Measurements from ENCODE around the gene HES1. TPM values are rescaled to one million over a fixed set of nuclear protein-coding genes. Genes with fewer than 3 reads are reported as not detected.
A peak's percentile ranks its signal among the peaks of the same experiment; 100 is the strongest.

HES1 gene
- total and polyA plus RNA-seq, 5 experiments from 2014 or later, result not detected

DNA sequence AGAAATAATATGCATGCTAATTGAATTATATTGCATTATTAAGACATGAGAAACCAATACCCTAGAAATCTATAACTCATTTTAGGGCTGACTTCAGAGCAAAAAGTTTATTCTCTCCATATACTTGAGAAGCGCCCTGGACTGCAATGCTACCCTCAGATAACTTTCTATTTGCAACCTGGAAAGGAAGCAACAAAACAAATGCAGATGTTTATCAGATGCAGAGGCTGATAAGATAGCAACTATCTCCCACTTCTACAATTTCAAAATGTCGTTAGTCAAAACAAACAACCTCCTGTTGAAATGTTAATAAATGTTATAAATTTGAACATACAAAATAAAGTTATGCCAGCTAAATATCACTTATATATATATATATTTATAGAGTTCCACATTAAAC lies 34.8 kb downstream of the HES1 start:
- Mint-ChIP-seq H3K36me3 (no peaks in the 10 kb centered on the region), H3K27me3 (peaks cover 4 to 38% (median 16%) of the 10 kb centered on the region in 5 donors), H3K4me1 (peaks cover 0 to 2% (median 0%) of the 10 kb centered on the region in 4 donors), H3K9me3 (no peaks in the 10 kb centered on the region), H3K4me3 (no peak overlapping the region), H3K27ac (no peak overlapping the region)
- ATAC-seq (no peak), DNase-seq (no peak)
- POLR2A ChIA-PET, result no interaction called here

DNA sequence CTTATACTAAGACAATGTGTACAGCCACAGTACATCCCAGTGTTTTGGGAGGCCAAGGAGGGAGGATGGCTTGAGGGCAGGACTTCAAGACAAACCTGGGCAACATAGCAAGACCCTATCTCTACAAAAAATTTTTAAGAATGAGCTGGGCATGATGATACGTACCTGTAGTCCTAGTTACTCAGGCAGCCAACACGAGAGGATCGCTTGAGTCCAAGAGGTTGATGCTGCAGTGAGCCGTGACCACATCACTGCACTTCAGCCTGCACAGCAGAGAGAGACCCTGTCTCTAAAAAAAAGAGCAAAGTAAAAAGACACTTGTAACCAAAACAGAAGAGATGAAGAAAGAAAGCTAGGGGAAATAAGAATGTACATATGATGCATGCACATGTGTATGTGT lies 38.5 kb downstream of the HES1 start:
- DNase-seq, result no peak
- Mint-ChIP-seq H3K9me3 (no peaks in the 10 kb centered on the region), H3K4me3 (no peak overlapping the region), H3K27ac (no peak overlapping the region), H3K36me3 (no peaks in the 10 kb centered on the region), H3K4me1 (peaks cover 0 to 2% (median 0%) of the 10 kb centered on the region in 4 donors), H3K27me3 (peaks cover under 1 to 15% (median 7%) of the 10 kb centered on the region in 5 donors)
- POLR2A ChIA-PET, result no interaction called here
- no peak for ATAC-seq

DNA sequence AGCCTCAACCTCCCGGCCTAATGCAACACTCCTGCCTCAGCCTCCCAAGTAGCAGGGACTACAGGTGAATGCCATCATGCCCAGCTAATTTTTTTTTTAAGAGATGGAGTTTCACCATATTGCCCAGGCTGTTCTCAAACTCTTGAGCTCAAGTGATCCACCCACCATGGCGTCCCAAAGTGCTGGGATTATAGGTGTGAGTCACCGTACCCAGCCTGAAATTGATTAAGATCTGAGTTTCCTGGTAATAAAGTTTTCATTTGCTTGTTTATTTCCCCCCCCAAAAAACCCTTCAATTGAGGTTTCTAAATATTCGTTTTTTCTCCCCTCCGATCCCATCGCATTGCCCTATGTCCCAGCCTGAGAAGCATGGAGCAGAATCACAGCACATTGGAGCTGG lies 39.0 kb downstream of the HES1 start:
- DNase-seq (no peak), ATAC-seq (no peak)
- no peaks in the 10 kb centered on the region for H3K36me3 Mint-ChIP-seq
- no peaks in the 10 kb centered on the region for H3K9me3 Mint-ChIP-seq
- H3K27ac Mint-ChIP-seq, result no peak overlapping the region
- no peak overlapping the region for H3K4me3 Mint-ChIP-seq
- POLR2A ChIA-PET, result no interaction called here
- peaks cover 0 to 2% (median 0%) of the 10 kb centered on the region in 4 donors for H3K4me1 Mint-ChIP-seq
- H3K27me3 Mint-ChIP-seq, result peaks cover 0 to 15% (median 6%) of the 10 kb centered on the region in 5 donors

DNA sequence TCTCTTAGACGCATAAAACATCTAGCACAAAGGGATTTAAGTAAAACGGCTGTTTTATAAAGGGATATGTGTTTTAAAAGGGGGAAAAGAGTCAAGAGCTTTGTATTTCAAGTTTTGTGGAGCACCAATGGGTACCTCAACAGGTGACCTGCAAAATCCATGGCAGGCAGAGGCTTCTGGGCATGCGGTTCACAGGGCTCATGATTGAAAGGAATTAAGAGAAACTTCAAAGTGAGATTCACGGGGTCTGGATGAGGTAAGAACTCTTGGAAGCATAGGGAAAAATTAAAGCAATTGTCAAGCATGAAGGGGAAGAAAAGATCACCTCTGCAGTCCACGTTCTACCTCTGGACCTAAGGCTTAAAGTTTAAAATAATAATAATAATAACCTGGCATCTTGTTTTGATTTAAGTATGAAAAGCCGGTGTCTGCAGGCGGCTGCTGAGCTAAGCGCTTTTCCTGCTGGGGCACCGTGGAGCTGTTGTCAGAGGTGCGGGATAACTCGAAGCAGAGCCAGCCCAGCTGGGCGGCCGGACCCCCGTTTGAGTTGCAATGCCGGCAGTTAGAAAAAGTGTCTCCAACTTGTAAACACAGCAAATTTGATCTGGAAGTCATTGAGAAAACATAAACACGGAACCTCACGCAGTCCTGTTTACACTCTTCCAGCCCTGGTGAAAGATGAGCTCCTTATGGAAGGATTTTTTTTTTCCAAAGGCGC lies 40.5 kb downstream of the HES1 start:
- Mint-ChIP-seq H3K36me3 (no peaks in the 10 kb centered on the region), H3K9me3 (no peaks in the 10 kb centered on the region), H3K27ac (no peak overlapping the region), H3K4me3 (no peak overlapping the region), H3K27me3 (peaks cover 0 to 15% (median 6%) of the 10 kb centered on the region in 5 donors), H3K4me1 (peaks cover 0 to 2% (median 0%) of the 10 kb centered on the region in 4 donors)
- ATAC-seq, result no peak
- POLR2A ChIA-PET, result interaction anchor here (0.6 kb wide), 1 partner anchor 158 kb away, joined by 4 read pairs; no protein-coding TSS in a partner anchor
- no peak for DNase-seq

DNA sequence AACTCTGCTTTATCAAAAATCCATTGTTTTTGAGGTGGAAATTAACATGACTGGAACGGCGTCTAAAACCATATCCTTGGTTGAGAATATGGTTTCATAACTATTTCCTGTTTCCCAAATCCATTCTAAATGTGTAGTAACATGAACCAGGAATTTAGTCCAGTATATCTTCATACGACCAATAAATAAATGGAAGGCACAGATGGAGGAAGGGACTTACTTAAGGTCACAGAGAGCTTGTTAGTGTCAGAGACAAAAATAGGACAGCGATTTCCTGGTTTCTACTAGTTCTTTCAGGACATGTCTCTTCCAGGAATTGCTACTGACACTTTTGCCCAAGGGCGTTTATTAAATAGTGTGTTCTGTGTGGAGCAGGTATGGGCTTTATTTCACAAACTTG lies 41.2 kb downstream of the HES1 start:
- Mint-ChIP-seq H3K27me3 (peaks cover 0 to 15% (median 6%) of the 10 kb centered on the region in 5 donors), H3K27ac (no peak overlapping the region), H3K4me1 (peaks cover 0 to 2% (median 0%) of the 10 kb centered on the region in 4 donors), H3K4me3 (no peak overlapping the region), H3K9me3 (no peaks in the 10 kb centered on the region), H3K36me3 (no peaks in the 10 kb centered on the region)
- ATAC-seq (no peak), DNase-seq (no peak)
- POLR2A ChIA-PET, result no interaction called here

DNA sequence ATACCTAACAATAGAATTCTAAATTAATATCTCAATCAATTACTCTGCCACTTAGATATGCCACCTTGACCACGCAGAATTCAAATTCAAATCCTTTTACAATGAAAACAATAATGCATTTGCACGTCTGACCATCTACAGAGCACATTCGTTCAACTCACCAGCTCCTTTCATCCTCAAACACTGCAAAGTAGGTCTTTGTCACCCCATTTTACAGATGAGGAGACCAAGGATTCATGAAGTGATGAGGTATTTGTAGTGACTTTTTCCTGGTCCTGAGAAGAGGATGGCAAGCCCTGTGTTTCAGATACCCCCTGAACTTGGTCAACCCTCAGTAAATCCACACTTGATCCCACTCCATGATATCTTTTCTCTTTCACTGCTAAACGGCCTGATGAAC lies 42.2 kb downstream of the HES1 start:
- ATAC-seq, result no peak

DNA sequence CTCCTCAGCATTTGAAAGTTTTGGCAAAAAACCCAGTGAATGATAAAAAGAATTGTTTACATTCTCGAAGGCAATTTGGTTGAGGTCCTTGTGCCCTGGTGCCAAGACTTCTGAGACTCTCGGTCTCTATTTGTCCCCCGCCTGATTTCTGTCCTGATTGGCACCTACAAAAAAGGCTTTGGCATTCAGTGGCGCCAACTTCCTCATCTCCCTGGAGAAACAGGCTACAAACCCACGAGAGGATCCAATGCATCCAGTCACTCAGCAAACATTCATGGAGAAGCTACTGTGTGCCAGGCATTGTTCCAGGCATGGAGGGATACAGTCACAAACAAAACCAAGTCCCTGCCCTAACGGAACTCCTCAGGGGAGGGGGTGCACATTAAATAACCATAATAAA lies 42.7 kb downstream of the HES1 start:
- DNase-seq (no peak), ATAC-seq (no peak)
- no peaks in the 10 kb centered on the region for H3K9me3 Mint-ChIP-seq
- peaks cover 0 to 15% (median 4%) of the 10 kb centered on the region in 5 donors for H3K27me3 Mint-ChIP-seq
- H3K36me3 Mint-ChIP-seq, result no peaks in the 10 kb centered on the region
- POLR2A ChIA-PET, result no interaction called here
- peaks cover 0 to 1% (median 0%) of the 10 kb centered on the region in 4 donors for H3K4me1 Mint-ChIP-seq
- H3K4me3 Mint-ChIP-seq, result no peak overlapping the region
- H3K27ac Mint-ChIP-seq, result no peak overlapping the region

More for the DNA sequence above, 42.2 kb downstream of the HES1 start:
- Mint-ChIP-seq H3K27me3 (peaks cover 0 to 15% (median 4%) of the 10 kb centered on the region in 5 donors), H3K4me3 (no peak overlapping the region), H3K36me3 (no peaks in the 10 kb centered on the region), H3K27ac (peak overlapping the region in 1 of 10 donors; percentile 37), H3K4me1 (peaks cover 0 to 1% (median 0%) of the 10 kb centered on the region in 4 donors), H3K9me3 (no peaks in the 10 kb centered on the region)
- POLR2A ChIA-PET, result no interaction called here
- no peak for DNase-seq

DNA sequence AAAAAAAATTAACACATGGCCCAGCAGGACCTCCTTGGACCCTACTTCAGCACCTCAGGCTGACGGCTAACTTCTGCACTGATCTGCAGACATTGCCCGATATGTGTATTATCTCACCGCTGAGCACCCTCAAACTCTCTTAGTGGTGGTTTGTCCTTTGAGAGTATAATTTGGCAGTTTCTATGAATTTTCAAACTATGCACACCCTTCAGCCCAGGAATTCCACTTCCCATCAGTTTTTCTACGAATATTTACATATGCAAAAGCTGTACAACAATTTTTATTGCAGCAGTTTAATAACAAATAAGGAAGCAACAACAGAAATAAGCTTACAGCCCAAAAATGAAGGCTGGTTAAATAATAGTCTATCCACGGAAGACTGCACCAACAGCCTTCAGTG lies 44.6 kb downstream of the HES1 start:
- H3K4me3 Mint-ChIP-seq, result no peak overlapping the region
- no peaks in the 10 kb centered on the region for H3K9me3 Mint-ChIP-seq
- DNase-seq (no peak), ATAC-seq (no peak)
- POLR2A ChIA-PET, result no interaction called here
- H3K4me1 Mint-ChIP-seq, result peaks cover 0 to 1% (median 0%) of the 10 kb centered on the region in 4 donors
- H3K36me3 Mint-ChIP-seq, result no peaks in the 10 kb centered on the region
- H3K27ac Mint-ChIP-seq, result no peak overlapping the region
- peaks cover 0 to 9% (median 2%) of the 10 kb centered on the region in 5 donors for H3K27me3 Mint-ChIP-seq

DNA sequence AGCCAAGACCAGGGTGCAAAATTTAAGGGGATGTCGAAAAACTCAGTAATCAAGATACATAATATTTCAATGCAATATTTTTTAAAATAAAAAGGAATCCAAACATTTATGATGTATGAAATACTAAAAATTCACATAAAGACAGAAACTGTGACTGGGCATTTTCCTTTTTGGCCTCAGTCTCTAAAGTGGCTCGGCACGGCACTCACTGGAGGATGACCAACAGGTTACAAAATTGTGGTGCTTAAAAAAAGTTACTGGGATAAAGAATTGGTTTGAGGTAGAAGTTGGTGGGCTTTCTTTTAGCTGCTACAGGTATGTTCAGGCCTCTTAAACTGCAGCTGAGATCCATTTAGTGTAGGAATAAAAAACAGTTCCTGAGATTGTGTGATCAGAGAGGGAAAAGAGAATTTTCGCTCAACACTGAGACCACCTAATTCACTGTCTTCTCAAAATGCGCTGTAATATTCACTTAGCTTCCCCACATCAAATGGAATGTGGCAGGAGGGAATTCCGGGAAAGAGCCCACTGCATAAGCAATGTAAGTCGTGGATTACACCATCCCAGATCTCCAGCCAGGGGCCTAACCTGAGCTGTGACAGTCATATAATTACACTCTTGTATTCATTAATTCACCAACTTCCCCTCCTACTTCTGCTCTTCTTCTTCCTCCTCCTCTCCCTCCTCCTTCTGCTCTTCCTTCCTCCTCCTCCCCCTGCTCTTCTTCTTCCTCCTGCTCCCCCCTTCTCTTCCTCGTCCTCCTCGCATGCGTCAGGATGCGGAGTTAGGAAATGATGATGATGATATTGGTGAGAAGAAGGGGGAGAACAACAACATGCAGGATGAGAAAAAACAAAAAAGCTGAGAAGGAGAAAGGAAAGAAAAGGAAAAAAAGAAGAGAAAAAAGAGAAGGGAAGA lies 45.9 kb downstream of the HES1 start:
- peaks cover 0 to 8% (median 2%) of the 10 kb centered on the region in 5 donors for H3K27me3 Mint-ChIP-seq

DNA sequence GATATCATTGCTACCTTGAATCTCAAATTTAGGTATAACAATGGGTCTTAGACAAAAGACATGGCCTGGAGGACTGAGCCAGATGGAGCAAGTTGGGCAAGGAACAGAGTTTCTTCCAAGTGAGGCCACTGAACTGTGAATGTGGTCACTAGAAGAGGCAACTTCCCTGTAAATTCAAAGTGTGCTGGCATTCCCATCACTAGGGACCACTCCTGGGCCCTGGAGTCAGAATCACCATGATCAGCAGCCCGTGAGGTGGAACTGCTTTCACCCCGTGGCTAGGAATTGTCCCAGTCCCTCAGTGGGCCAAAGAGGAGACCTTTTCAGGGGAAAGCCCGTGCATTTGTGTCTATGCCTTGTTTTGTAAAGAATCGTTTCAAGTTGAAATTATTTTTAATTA lies 47.3 kb downstream of the HES1 start:
- no peaks in the 10 kb centered on the region for H3K9me3 Mint-ChIP-seq
- no peaks in the 10 kb centered on the region for H3K36me3 Mint-ChIP-seq
- ATAC-seq, result no peak
- POLR2A ChIA-PET, result no interaction called here
- H3K27me3 Mint-ChIP-seq, result peaks cover 0 to 3% (median 0%) of the 10 kb centered on the region in 5 donors
- no peak overlapping the region for H3K4me3 Mint-ChIP-seq
- H3K4me1 Mint-ChIP-seq, result peaks cover 0 to 3% (median 0%) of the 10 kb centered on the region in 4 donors
- no peak overlapping the region for H3K27ac Mint-ChIP-seq
- DNase-seq, result no peak

More for the DNA sequence above, 45.9 kb downstream of the HES1 start:
- POLR2A ChIA-PET, result no interaction called here
- no peak for DNase-seq
- H3K4me3 Mint-ChIP-seq, result no peak overlapping the region
- H3K27ac Mint-ChIP-seq, result no peak overlapping the region
- H3K36me3 Mint-ChIP-seq, result no peaks in the 10 kb centered on the region
- H3K4me1 Mint-ChIP-seq, result peaks cover 0 to 1% (median 0%) of the 10 kb centered on the region in 4 donors
- no peaks in the 10 kb centered on the region for H3K9me3 Mint-ChIP-seq
- no peak for ATAC-seq

DNA sequence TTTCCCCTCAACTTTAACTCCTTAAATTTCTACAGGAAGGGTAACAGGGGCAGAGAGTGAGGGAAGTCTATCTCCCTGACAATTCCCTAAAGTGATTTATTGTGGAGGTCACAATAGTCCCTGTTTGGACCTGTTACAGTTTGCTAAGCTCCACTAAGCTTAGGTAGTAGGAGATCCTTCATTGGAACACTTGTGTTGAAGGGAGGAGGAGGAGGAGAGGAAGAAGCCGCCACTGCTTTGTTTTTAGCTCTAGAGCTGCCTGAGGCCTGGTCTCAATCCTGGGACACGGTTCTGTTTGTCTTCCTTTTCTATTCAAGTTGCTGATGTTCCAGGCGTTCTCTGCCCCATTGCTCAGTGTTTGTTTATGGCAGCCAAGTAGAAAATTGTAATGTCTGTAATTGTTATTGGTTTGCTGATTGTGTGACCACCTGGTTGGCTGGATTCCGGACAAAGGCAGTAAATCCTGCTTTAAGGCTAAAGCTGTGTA lies 48.4 kb downstream of the HES1 start:
- Mint-ChIP-seq H3K9me3 (no peaks in the 10 kb centered on the region), H3K4me3 (no peak overlapping the region), H3K4me1 (peaks cover 0 to 3% (median 0%) of the 10 kb centered on the region in 4 donors), H3K27ac (no peak overlapping the region), H3K36me3 (no peaks in the 10 kb centered on the region), H3K27me3 (peaks cover 0 to 2% (median 0%) of the 10 kb centered on the region in 5 donors)
- DNase-seq (no peak), ATAC-seq (no peak)
- POLR2A ChIA-PET, result no interaction called here

DNA sequence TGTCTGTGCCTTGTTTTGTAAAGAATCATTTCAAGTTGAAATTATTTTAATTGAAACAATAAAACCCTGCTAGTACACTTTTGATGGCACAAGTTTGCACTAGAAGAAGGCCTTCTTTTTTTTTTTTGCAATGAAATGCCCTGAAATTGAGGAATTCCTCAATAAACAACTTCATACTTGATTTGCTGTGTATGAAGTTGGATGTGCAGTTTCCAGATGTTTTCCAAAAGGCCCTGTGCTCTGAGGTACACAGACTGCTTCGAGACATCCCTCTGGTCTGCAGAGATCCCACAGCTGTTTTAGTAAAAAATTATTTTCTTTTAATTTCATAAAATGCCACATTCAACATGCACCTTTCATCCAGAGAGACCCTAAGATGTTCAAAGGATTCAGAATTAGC lies 48.9 kb downstream of the HES1 start:
- Mint-ChIP-seq H3K27ac (no peak overlapping the region), H3K4me3 (no peak overlapping the region)

DNA sequence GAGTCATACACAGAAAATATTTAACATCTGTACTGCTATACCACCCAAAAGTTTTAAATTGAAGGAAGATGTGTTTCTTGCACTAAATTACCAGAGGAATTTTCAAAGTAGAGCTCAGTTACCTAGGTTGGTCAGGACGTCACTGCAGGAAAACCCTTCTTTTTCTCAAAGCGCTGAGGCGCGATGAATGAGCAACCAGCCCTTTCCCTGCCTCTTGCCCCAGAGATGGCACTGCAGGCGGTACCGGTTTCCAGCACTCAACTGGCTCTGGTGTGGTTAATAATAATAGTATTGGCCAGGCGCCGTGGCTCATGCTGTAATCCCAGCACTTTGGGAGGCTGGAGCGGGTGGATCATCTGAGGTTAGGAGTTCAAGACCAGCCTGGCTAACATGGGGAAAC lies 49.3 kb downstream of the HES1 start:
- ATAC-seq (no peak), DNase-seq (no peak)
- POLR2A ChIA-PET, result no interaction called here
- Mint-ChIP-seq H3K27ac (no peak overlapping the region), H3K36me3 (no peaks in the 10 kb centered on the region), H3K9me3 (no peaks in the 10 kb centered on the region), H3K4me1 (peaks cover 0 to 3% (median 0%) of the 10 kb centered on the region in 4 donors), H3K27me3 (peaks cover 0 to 1% (median 0%) of the 10 kb centered on the region in 5 donors), H3K4me3 (no peak overlapping the region)

More for the DNA sequence above, 48.9 kb downstream of the HES1 start:
- H3K4me1 Mint-ChIP-seq, result peaks cover 0 to 3% (median 0%) of the 10 kb centered on the region in 4 donors
- POLR2A ChIA-PET, result no interaction called here
- no peaks in the 10 kb centered on the region for H3K36me3 Mint-ChIP-seq
- DNase-seq (no peak), ATAC-seq (no peak)
- peaks cover 0 to 1% (median 0%) of the 10 kb centered on the region in 5 donors for H3K27me3 Mint-ChIP-seq
- H3K9me3 Mint-ChIP-seq, result no peaks in the 10 kb centered on the region

All from naive thymus-derived CD8-positive, alpha-beta T cell (primary cell).